K562 (cell line): ENCODE results near the gene KCNA2.

ENCODE experiments used
- MAFF ChIP-seq: IDR thresholded peaks from 2 replicates; pipeline ENCODE4 v1.6.1; 2012; ENCODE audit warnings: low read length, improper control_type of control experiment
- RAD21 ChIP-seq, 2 experiments: fragments of 250-450 bp in 1 of 2; fragments of 450-650 bp in 1 of 2; sonication (Bioruptor Pico) in 1 of 2; formaldehyde crosslinking in 1 of 2; IDR thresholded peaks in 1 of 2; conservative IDR thresholded peaks in 1 of 2; 2 replicates each; pipeline versions ENCODE4 v1.4.0 to v1.8.0; 2020 to 2022; ENCODE audit warnings: mild to moderate bottlenecking in 2 of 2, moderate library complexity in 1 of 2
- STAT5B ChIP-seq: fragments of 250-450 bp; sonication (Bioruptor Pico); IDR thresholded peaks from 2 replicates; pipeline ENCODE4 v1.8.0; 2021; ENCODE audit warnings: mild to moderate bottlenecking, inconsistent platforms
- ZKSCAN8 ChIP-seq: fragments of 200-800 bp; sonication (Bioruptor generic); IDR thresholded peaks from 2 replicates; pipeline ENCODE4 v1.6.1; 2016; ENCODE audit warnings: missing genetic modification characterization, missing compliant biosample characterization
- ZNF445 ChIP-seq: fragments of 250-450 bp; sonication (Bioruptor Pico); IDR thresholded peaks from 2 replicates; pipeline ENCODE4 v1.4.0; 2020; ENCODE audit warnings: low read depth, mild to moderate bottlenecking, moderate library complexity
- TF ChIP-seq, protein P1 (sequence below), 3 experiments: IDR thresholded peaks in 2 of 3; conservative IDR thresholded peaks in 1 of 3; 2 replicates each; pipeline ENCODE4 v1.5.1; 2011 to 2012; ENCODE audit warnings: low read length in 3 of 3, mild to moderate bottlenecking in 3 of 3, control low read depth in 2 of 3, improper control_type of control experiment in 1 of 3, inconsistent platforms in 1 of 3, low read depth in 1 of 3, mixed read lengths in 1 of 3, moderate library complexity in 1 of 3; ENCODE audit not compliant: insufficient read depth in 2 of 3
- TF ChIP-seq, protein P2 (sequence below): sonication (generic); formaldehyde crosslinking; IDR thresholded peaks from 2 replicates; pipeline ENCODE4 v1.8.0; 2023; ENCODE audit warnings: mild to moderate bottlenecking, missing genetic modification reagents

DNA sequence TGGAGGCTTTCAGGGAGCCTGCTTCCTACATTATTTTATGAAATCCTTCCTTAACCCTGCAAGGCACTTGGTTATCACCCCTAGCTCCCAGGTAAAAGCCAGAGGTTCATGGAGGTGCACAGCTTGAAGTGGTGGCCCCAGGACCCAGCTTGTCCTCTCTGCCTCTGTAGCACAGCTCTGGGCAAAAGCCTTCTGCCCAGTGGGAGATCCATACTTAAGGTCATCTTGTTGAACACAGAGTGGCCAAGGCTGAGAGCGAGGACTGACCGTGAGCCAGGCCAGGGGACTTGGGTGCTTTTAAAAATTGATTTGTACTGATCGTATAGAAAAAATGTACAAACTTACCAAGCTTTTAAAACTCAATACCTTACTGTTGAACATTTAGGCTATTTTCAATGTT lies 33.4 kb downstream of the KCNA2 start:
- TF ChIP-seq ZKSCAN8 (CRISPR knock-in tag) = no peak
- TF ChIP-seq, protein P1, sequence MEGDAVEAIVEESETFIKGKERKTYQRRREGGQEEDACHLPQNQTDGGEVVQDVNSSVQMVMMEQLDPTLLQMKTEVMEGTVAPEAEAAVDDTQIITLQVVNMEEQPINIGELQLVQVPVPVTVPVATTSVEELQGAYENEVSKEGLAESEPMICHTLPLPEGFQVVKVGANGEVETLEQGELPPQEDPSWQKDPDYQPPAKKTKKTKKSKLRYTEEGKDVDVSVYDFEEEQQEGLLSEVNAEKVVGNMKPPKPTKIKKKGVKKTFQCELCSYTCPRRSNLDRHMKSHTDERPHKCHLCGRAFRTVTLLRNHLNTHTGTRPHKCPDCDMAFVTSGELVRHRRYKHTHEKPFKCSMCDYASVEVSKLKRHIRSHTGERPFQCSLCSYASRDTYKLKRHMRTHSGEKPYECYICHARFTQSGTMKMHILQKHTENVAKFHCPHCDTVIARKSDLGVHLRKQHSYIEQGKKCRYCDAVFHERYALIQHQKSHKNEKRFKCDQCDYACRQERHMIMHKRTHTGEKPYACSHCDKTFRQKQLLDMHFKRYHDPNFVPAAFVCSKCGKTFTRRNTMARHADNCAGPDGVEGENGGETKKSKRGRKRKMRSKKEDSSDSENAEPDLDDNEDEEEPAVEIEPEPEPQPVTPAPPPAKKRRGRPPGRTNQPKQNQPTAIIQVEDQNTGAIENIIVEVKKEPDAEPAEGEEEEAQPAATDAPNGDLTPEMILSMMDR (IDR thresholded peaks at IDR 0.05 in 2 of 3, conservative IDR thresholded peaks at IDR 0.05 in 1 of 3; ENCODE audit: insufficient read depth in 2 of 3, low read depth in 1 of 3, low read length in 3 of 3) = no peak
- TF ChIP-seq STAT5B (CRISPR knock-in tag) = no peak
- TF ChIP-seq RAD21 (CRISPR knock-in tag; conservative IDR thresholded peaks at IDR 0.05 in 1 of 2, IDR thresholded peaks at IDR 0.05 in 1 of 2) = no peak
- no peak for TF ChIP-seq ZNF445 (CRISPR knock-in tag)
- TF ChIP-seq, protein P2, sequence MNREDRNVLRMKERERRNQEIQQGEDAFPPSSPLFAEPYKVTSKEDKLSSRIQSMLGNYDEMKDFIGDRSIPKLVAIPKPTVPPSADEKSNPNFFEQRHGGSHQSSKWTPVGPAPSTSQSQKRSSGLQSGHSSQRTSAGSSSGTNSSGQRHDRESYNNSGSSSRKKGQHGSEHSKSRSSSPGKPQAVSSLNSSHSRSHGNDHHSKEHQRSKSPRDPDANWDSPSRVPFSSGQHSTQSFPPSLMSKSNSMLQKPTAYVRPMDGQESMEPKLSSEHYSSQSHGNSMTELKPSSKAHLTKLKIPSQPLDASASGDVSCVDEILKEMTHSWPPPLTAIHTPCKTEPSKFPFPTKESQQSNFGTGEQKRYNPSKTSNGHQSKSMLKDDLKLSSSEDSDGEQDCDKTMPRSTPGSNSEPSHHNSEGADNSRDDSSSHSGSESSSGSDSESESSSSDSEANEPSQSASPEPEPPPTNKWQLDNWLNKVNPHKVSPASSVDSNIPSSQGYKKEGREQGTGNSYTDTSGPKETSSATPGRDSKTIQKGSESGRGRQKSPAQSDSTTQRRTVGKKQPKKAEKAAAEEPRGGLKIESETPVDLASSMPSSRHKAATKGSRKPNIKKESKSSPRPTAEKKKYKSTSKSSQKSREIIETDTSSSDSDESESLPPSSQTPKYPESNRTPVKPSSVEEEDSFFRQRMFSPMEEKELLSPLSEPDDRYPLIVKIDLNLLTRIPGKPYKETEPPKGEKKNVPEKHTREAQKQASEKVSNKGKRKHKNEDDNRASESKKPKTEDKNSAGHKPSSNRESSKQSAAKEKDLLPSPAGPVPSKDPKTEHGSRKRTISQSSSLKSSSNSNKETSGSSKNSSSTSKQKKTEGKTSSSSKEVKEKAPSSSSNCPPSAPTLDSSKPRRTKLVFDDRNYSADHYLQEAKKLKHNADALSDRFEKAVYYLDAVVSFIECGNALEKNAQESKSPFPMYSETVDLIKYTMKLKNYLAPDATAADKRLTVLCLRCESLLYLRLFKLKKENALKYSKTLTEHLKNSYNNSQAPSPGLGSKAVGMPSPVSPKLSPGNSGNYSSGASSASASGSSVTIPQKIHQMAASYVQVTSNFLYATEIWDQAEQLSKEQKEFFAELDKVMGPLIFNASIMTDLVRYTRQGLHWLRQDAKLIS (CRISPR knock-in tag) = no peak
- no peak for TF ChIP-seq MAFF
